GM12865 (cell line): ENCODE data around the gene FUBP1.

ENCODE experiments used
- DNase-seq: peaks from one replicate; pipeline ENCODE4 v3.0.0; 2010; ENCODE audit warnings: low read depth
- H3K4me3 ChIP-seq: 2 replicates; pipeline ENCODE4 v1.5.1; 2011; ENCODE audit warnings: mild to moderate bottlenecking, low read depth, low read length, control low read depth
- CTCF ChIP-seq: IDR thresholded peaks from 2 replicates; pipeline ENCODE4 v1.5.1; 2011; ENCODE audit warnings: low read length, control low read depth, low read depth, inconsistent platforms; ENCODE audit not compliant: insufficient read depth; ENCODE audit errors: missing control alignments

FUBP1 gene

GRCh38 chr1:77976433-77977076 lies 2.3 kb downstream of the FUBP1 start:
- DNase-seq = peak; percentile 32
- no peak for TF ChIP-seq CTCF
- H3K4me3 ChIP-seq = peak overlapping the region; percentile 60

GRCh38 chr1:77975907-77976306 lies 3.0 kb downstream of the FUBP1 start:
- no peak for DNase-seq
- peak overlapping the region; percentile 60 for H3K4me3 ChIP-seq
- TF ChIP-seq CTCF = no peak

- peak overlapping the region; percentile 60 for H3K4me3 ChIP-seq
- no peak for TF ChIP-seq CTCF
- DNase-seq = no peak
These were observed 3.5 kb downstream of the FUBP1 start for GRCh38 chr1:77975386-77975785.

- no peak overlapping the region for H3K4me3 ChIP-seq
- no peak for TF ChIP-seq CTCF
- no peak for DNase-seq
These were observed 6.8 kb downstream of the FUBP1 start for GRCh38 chr1:77972080-77972479.

- no peak for DNase-seq
- H3K4me3 ChIP-seq = no peak overlapping the region
- no peak for TF ChIP-seq CTCF
These were observed 8.7 kb downstream of the FUBP1 start for GRCh38 chr1:77970192-77970591.

GRCh38 chr1:77966291-77966690 lies 12.6 kb downstream of the FUBP1 start:
- no peak overlapping the region for H3K4me3 ChIP-seq
- no peak for DNase-seq
- TF ChIP-seq CTCF = no peak

GRCh38 chr1:77961392-77961791 lies 17.5 kb downstream of the FUBP1 start:
- no peak overlapping the region for H3K4me3 ChIP-seq
- no peak for DNase-seq
- no peak for TF ChIP-seq CTCF
